ENCODE data around the gene CST2. TPM values are rescaled to one million over a fixed set of nuclear protein-coding genes. Genes with fewer than 3 reads are reported as not detected.

Gene CST2
- total RNA-seq, 1 experiment from 2014 or later: not detected

DNA sequence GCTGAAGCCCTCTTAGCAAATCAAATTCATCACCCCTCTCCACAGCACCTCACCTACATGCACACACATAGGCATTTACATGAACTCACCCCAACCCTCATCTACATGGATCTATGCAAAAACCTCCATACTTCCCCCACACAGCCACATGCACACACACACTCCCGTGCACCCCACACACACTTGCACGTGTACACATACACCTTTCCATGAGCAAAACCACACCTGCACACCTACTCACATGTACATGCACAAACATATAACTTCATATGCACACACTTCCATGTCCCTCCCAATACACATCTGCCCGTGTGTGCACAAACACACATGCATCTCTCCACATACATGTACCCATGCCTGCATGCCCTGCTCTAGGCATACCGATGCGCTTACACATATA lies 29.7 kb upstream of the CST2 start:
- no peaks in the 10 kb centered on the region for H3K9me3 ChIP-seq (ENCODE audit: control insufficient read depth, low read depth, low read length)
- no peak overlapping the region for H4K5ac ChIP-seq (ENCODE audit: insufficient read length, low read depth, low read length)
- no peaks in the 10 kb centered on the region for H3K23me2 ChIP-seq (ENCODE audit: insufficient read length, low read depth, low read length, poor library complexity, severe bottlenecking)
- H4K20me1 ChIP-seq (ENCODE audit: control insufficient read depth, insufficient read depth, insufficient read length): no peaks in the 10 kb centered on the region
- H2BK120ac ChIP-seq (ENCODE audit: low read depth, low read length, poor library complexity, severe bottlenecking): no peak overlapping the region
- no peak overlapping the region for H2BK20ac ChIP-seq (ENCODE audit: low read depth, low read length, poor library complexity, severe bottlenecking)
- H3K14ac ChIP-seq (ENCODE audit: insufficient read depth, low read length): no peak overlapping the region
- H3K79me2 ChIP-seq (ENCODE audit: insufficient read depth, low read length): no peaks in the 10 kb centered on the region
- no peak overlapping the region for H3K9ac ChIP-seq (ENCODE audit: extremely low read depth, insufficient read length, low read length)
- Mint-ChIP-seq H3K27ac (no peak overlapping the region), H3K9me3 (no peaks in the 10 kb centered on the region), H3K4me3 (no peak overlapping the region; a peak in 1 of 5 replicates), H3K4me1 (peaks cover 34% of the 10 kb centered on the region in 2 experiments), H3K36me3 (ENCODE audit: insufficient read depth in 1 of 3, low read depth in 3 of 3) (no peaks in the 10 kb centered on the region), H3K27me3 (ENCODE audit: low read depth) (peaks cover 2% of the 10 kb centered on the region; the same call in 1 of the 2 replicates)
- no peak overlapping the region for H2AK5ac ChIP-seq (ENCODE audit: insufficient read length, low read length)
- H3K27me3 ChIP-seq (ENCODE audit: insufficient read depth, low read length): no peaks in the 10 kb centered on the region
- no peak overlapping the region for H3K4ac ChIP-seq (ENCODE audit: low read depth, low read length)
- no peak for DNase-seq
- H3K79me1 ChIP-seq (ENCODE audit: insufficient read depth, low read depth, low read length, poor library complexity, severe bottlenecking): no peaks in the 10 kb centered on the region
- no peak overlapping the region for H2BK5ac ChIP-seq (ENCODE audit: insufficient read length, low read length)
- H3K18ac ChIP-seq (ENCODE audit: insufficient read length, low read depth, low read length): no peak overlapping the region
- H3K4me2 ChIP-seq (ENCODE audit: insufficient read depth, insufficient read length, low read length): no peak overlapping the region
- TF ChIP-seq CTCF (conservative IDR thresholded peaks at IDR 0.05): no peak
- H2BK12ac ChIP-seq (ENCODE audit: insufficient read length, low read depth, low read length): no peak overlapping the region
- H3T11ph ChIP-seq (ENCODE audit: low read length): no peak overlapping the region
- no peak overlapping the region for H2AFZ ChIP-seq (ENCODE audit: low read length)
- H4K91ac ChIP-seq (ENCODE audit: insufficient read length, low read depth, low read length): no peak overlapping the region
- no peak overlapping the region for H2BK15ac ChIP-seq (ENCODE audit: low read depth, low read length)
- WGBS (ENCODE audit: extremely low coverage, insufficient read length, low lambda C conversion rate): no CpG with 5 or more reads among the region's 5 CpGs
- H4K8ac ChIP-seq (replicated peaks; ENCODE audit: insufficient read length, low read depth, low read length): no peak overlapping the region
- no peak overlapping the region for H3K23ac ChIP-seq (ENCODE audit: insufficient read length, low read depth, low read length)
- no peaks in the 10 kb centered on the region; the same call in 1 of the 2 replicates for H3K4me1 ChIP-seq (ENCODE audit: insufficient read depth, low read length)
- no peak overlapping the region for H3K56ac ChIP-seq (ENCODE audit: insufficient read length, low read depth, low read length)
- no peak overlapping the region for H3K27ac ChIP-seq (ENCODE audit: insufficient read length, low read depth, low read length)
